HPDE6-E6E7 (cell line): ENCODE results near the gene CUX1.
"Not testable (repeated sequence)": the region's sequence is repeated elsewhere in the genome, so short reads cannot be mapped to it uniquely, and the experiment has no call there.

Source experiments
- DNase-seq: peaks from one replicate; pipeline ENCODE4 v3.0.0; 2011; ENCODE audit warnings: missing footprints; ENCODE audit errors: extremely low spot score

Gene CUX1

GRCh38 chr7:101869901-101870290 is 52.5 kb downstream of the CUX1 start:
- DNase-seq: no peak

- peak; percentile 77 for DNase-seq
These were observed 53.1 kb downstream of the CUX1 start for GRCh38 chr7:101870361-101871062.

GRCh38 chr7:101871351-101871750 is 53.9 kb downstream of the CUX1 start:
- DNase-seq: no peak

GRCh38 chr7:101874028-101874427 is 56.6 kb downstream of the CUX1 start:
- DNase-seq: no peak

- DNase-seq: no peak
These were observed 57.9 kb downstream of the CUX1 start for GRCh38 chr7:101875283-101875846.

- DNase-seq: no peak
These were observed 60.6 kb downstream of the CUX1 start for GRCh38 chr7:101877882-101878591.

- no peak for DNase-seq
These were observed 61.5 kb downstream of the CUX1 start for GRCh38 chr7:101878938-101879337.

- DNase-seq: no peak
These were observed 62.1 kb downstream of the CUX1 start for GRCh38 chr7:101879565-101879964.

- no peak for DNase-seq
These were observed 63.0 kb downstream of the CUX1 start for GRCh38 chr7:101880282-101881054.

- peak; percentile 73 for DNase-seq
These were observed 64.6 kb downstream of the CUX1 start for GRCh38 chr7:101882005-101882421.

- peak; percentile 94 for DNase-seq
These were observed 65.5 kb downstream of the CUX1 start for GRCh38 chr7:101882595-101883564.

- no peak for DNase-seq
These were observed 67.5 kb downstream of the CUX1 start for GRCh38 chr7:101884671-101885596.

GRCh38 chr7:101885597-101885955 is 68.2 kb downstream of the CUX1 start:
- no peak for DNase-seq

GRCh38 chr7:101887352-101887751 is 69.9 kb downstream of the CUX1 start:
- DNase-seq: not testable (repeated sequence)

GRCh38 chr7:101888564-101888963 is 71.1 kb downstream of the CUX1 start:
- DNase-seq: not testable (repeated sequence)

GRCh38 chr7:101890749-101891523 is 73.5 kb downstream of the CUX1 start:
- no peak for DNase-seq

GRCh38 chr7:101891936-101892640 is 74.7 kb downstream of the CUX1 start:
- DNase-seq: no peak

GRCh38 chr7:101893341-101894082 is 76.1 kb downstream of the CUX1 start:
- no peak for DNase-seq
